K562 (cell line): ENCODE measurements around the gene XPNPEP1. TPM values are rescaled to one million over a fixed set of nuclear protein-coding genes. Genes with fewer than 3 reads are reported as not detected.

Experiments used
- ATAC-seq: fragments of 200-7000 bp; cut with Tn5 transposase; 3 replicates; pipeline ENCODE4 v1.9.1; 2020; ENCODE audit warnings: moderate library complexity
- BruUV-seq: library from RNA; stranded (reverse); fragments of 400-500 nt; replicated peaks from 2 replicates; lab custom pipeline; 2021; lab: Mats Ljungman, UMichigan
- CTCF ChIA-PET: fragments of 300-600 bp; formaldehyde crosslinking; extraction: SDS; loops from one replicate; lab custom pipeline; 2021; ENCODE audit warnings: low intra/inter-chr PET ratio; lab: Yijun Ruan, JAX
- POLR2A ChIA-PET: fragments of 300-600, 350-650 bp; sonication (Branson Sonifier 250); formaldehyde crosslinking; extraction: SDS; loops from one replicate; lab custom pipeline; 2021; ENCODE audit warnings: antibody characterized with exemption, inconsistent platforms; lab: Yijun Ruan, JAX
- DNase-seq, 4 experiments: peaks; one replicate each; pipeline versions ENCODE4 v3.0.0 to v3.0.0-alpha.2; 2011 to 2018; ENCODE audit warnings: low spot score in 3 of 4, mixed read lengths in 3 of 4; ENCODE audit errors: extremely low read depth in 1 of 4
- FAIRE-seq: peaks from 2 replicates; lab custom pipeline; 2011; peaks lifted over from hg19 to GRCh38; lab: Jason Lieb, UNC
- H2AFZ ChIP-seq: 2 replicates; pipeline ENCODE4 v1.6.0; 2011; ENCODE audit warnings: low read depth, low read length, control low read depth, inconsistent platforms
- H3K27ac ChIP-seq: fragments of 200-600 bp; 3 replicates; pipeline ENCODE4 v1.8.0; 2011; ENCODE audit warnings: low read depth, mild to moderate bottlenecking, control low read depth, inconsistent platforms, low read length, moderate library complexity, mixed read lengths; ENCODE audit errors: extremely low read depth
- H3K27me3 ChIP-seq, 2 experiments: fragments of 300-600 bp in 1 of 2; 2 replicates in 1 of 2; 3 replicates in 1 of 2; pipeline versions ENCODE4 v1.6.0 to v1.8.0; 2011; ENCODE audit warnings: inconsistent platforms in 2 of 2, low read length in 2 of 2, mild to moderate bottlenecking in 1 of 2, mixed read lengths in 1 of 2, moderate library complexity in 1 of 2; ENCODE audit not compliant: control insufficient read depth in 2 of 2, insufficient read depth in 2 of 2
- H3K36me3 ChIP-seq: fragments of 300-600 bp; 3 replicates; pipeline ENCODE4 v1.8.0; 2011; ENCODE audit warnings: mild to moderate bottlenecking, low read length, inconsistent platforms; ENCODE audit not compliant: control insufficient read depth, insufficient read depth
- H3K4me1 ChIP-seq, 2 experiments: fragments of 200-600 bp in 1 of 2; replicated peaks in 1 of 2; 2 replicates in 1 of 2; 3 replicates in 1 of 2; pipeline versions ENCODE4 v1.5.1 to v1.8.0; 2011; ENCODE audit warnings: inconsistent platforms in 2 of 2, low read length in 2 of 2, mild to moderate bottlenecking in 1 of 2, mixed read lengths in 1 of 2, moderate library complexity in 1 of 2; ENCODE audit not compliant: control insufficient read depth in 2 of 2, insufficient read depth in 2 of 2
- H3K4me2 ChIP-seq: 2 replicates; pipeline ENCODE4 v1.6.1; 2011; ENCODE audit warnings: low read length, control low read depth, inconsistent platforms, mixed read lengths; ENCODE audit not compliant: insufficient read depth
- H3K4me3 ChIP-seq: fragments of 200-600 bp; sonication (generic), shearing (Covaris generic); 2 replicates; pipeline ENCODE4 v1.5.1; 2016; ENCODE audit warnings: control low read depth, inconsistent platforms
- H3K79me2 ChIP-seq: fragments of 200-600 bp; 3 replicates; pipeline ENCODE4 v1.8.0; 2011; ENCODE audit warnings: low read length, inconsistent platforms; ENCODE audit not compliant: control insufficient read depth, insufficient read depth
- H3K9ac ChIP-seq, 2 experiments: 2 replicates each; pipeline versions ENCODE4 v1.6.0 to v1.6.1; 2011; ENCODE audit warnings: low read depth in 2 of 2, low read length in 2 of 2, control low read depth in 1 of 2, inconsistent platforms in 1 of 2, mild to moderate bottlenecking in 1 of 2, mixed read lengths in 1 of 2; ENCODE audit not compliant: insufficient read depth in 1 of 2
- H3K9me1 ChIP-seq: one replicate; pipeline ENCODE4 v1.6.0; 2011; ENCODE audit warnings: inconsistent platforms, mild to moderate bottlenecking, low read length, moderate library complexity; ENCODE audit not compliant: control insufficient read depth, insufficient read depth
- H3K9me3 ChIP-seq: replicated peaks from 2 replicates; pipeline ENCODE4 v1.5.1; 2011; ENCODE audit warnings: low read depth, low read length, inconsistent platforms; ENCODE audit not compliant: control insufficient read depth, insufficient read depth
- H4K20me1 ChIP-seq: replicated peaks from 2 replicates; pipeline ENCODE4 v1.6.1; 2011; ENCODE audit warnings: low read length, inconsistent platforms, mixed read lengths; ENCODE audit not compliant: control insufficient read depth, insufficient read depth
- BRF2 ChIP-seq: IDR thresholded peaks from 3 replicates; pipeline ENCODE4 v1.6.1; 2011; ENCODE audit warnings: borderline replicate concordance, mild to moderate bottlenecking; ENCODE audit not compliant: insufficient read length, insufficient read depth
- CGGBP1 ChIP-seq: fragments of 250-450 bp; sonication (Bioruptor Pico); IDR thresholded peaks from 2 replicates; pipeline ENCODE4 v1.9.0; 2021; ENCODE audit warnings: mild to moderate bottlenecking
- CTCF ChIP-seq, 3 experiments: IDR thresholded peaks in 2 of 3; conservative IDR thresholded peaks in 1 of 3; 2 replicates each; pipeline ENCODE4 v1.5.1; 2011 to 2012; ENCODE audit warnings: low read length in 3 of 3, mild to moderate bottlenecking in 3 of 3, control low read depth in 2 of 3, improper control_type of control experiment in 1 of 3, inconsistent platforms in 1 of 3, low read depth in 1 of 3, mixed read lengths in 1 of 3, moderate library complexity in 1 of 3; ENCODE audit not compliant: insufficient read depth in 2 of 3
- MCM5 ChIP-seq: fragments of 450-650 bp; IDR thresholded peaks from 2 replicates; pipeline ENCODE4 v1.6.1; 2016; ENCODE audit warnings: low read depth
- PKNOX1 ChIP-seq: fragments of 450-650 bp; IDR thresholded peaks from 2 replicates; pipeline ENCODE4 v1.6.1; 2016
- PTRF ChIP-seq: fragments of 450-650 bp; IDR thresholded peaks from 2 replicates; pipeline ENCODE4 v1.6.1; 2016; ENCODE audit warnings: mild to moderate bottlenecking, missing genetic modification characterization, missing compliant biosample characterization
- XRCC3 ChIP-seq: fragments of 450-650 bp; IDR thresholded peaks from 2 replicates; pipeline ENCODE4 v1.6.1; 2017; ENCODE audit warnings: mild to moderate bottlenecking, moderate library complexity
- ZNF280B ChIP-seq: fragments of 250-450 bp; sonication (Bioruptor Pico); IDR thresholded peaks from 2 replicates; pipeline ENCODE4 v1.5.1; 2021; ENCODE audit warnings: mild to moderate bottlenecking
- ZNF431 ChIP-seq: sonication (generic); formaldehyde crosslinking; IDR thresholded peaks from 2 replicates; pipeline ENCODE4 v1.8.0; 2022; ENCODE audit warnings: mild to moderate bottlenecking, missing genetic modification reagents
- WGBS: fragments of 100-300 bp; shearing (Covaris generic); methylation state at CpG from one replicate; pipeline ENCODE4 v1.1.6; 2016; ENCODE audit warnings: low coverage, mixed read lengths; ENCODE audit not compliant: insufficient coverage; ENCODE audit errors: missing lambda C conversion rate; 5-methylcytosine and 5-hydroxymethylcytosine counted together
- in situ Hi-C: fragments of 300-500 bp; cut with MboI; formaldehyde crosslinking; loops from 4 replicates; pipeline ENCODE4 v1.15.0; 2018; ENCODE audit warnings: inconsistent platforms, mixed read lengths
- intact Hi-C: fragments of 100-400 bp; cut with micrococcal nuclease; formaldehyde crosslinking; loops from 2 replicates; pipeline ENCODE4 v1.14.2; 2022
- polyA plus RNA-seq, 8 experiments: library from polyadenylated mRNA; depleted of rRNA in 4 of 8; stranded (reverse) in 5 of 8; unstranded in 3 of 8; fragments of >200 nt; fragmentation: Nextera tagmentation in 2 of 8; fragmentation: Illumina TruSeq in 1 of 8; extraction: Ambion mirVana in 2 of 8; extraction: Trizol in 1 of 8; gene quantifications; 2 replicates each; pipeline versions ENCODE4 v1.2.1 to v1.2.3, GENCODE V29; 2011 to 2014; ENCODE audit warnings: inconsistent platforms in 1 of 8, missing spikeins in 1 of 8
- total RNA-seq, 7 experiments: library from RNA; depleted of rRNA in 6 of 7; stranded (reverse); fragments of >200 nt in 6 of 7; fragmentation: Illumina TruSeq in 2 of 7; extraction: Trizol in 2 of 7; gene quantifications; 2 replicates each; pipeline versions ENCODE4 v1.2.1 to v1.2.3, GENCODE V29; 2011 to 2021; ENCODE audit warnings: low replicate concordance in 1 of 7

Gene XPNPEP1
- total and polyA plus RNA-seq, 9 of the 15 experiments (the other 6 are each of a cell fraction or from before 2014, with no cell fraction given) = 24.2 to 93.5 (median 40.1) TPM

- Histone ChIP-seq H3K9me1 (no peaks in the 10 kb centered on the region), H3K4me2 (no peak overlapping the region), H3K9ac (no peak overlapping the region), H4K20me1 (no peaks in the 10 kb centered on the region), H3K79me2 (no peaks in the 10 kb centered on the region), H3K36me3 (peaks cover 48% of the 10 kb centered on the region), H3K4me1 (peaks cover 0 to 3% of the 10 kb centered on the region in 2 experiments; a peak in 2 of 5 replicates), H2AFZ (no peak overlapping the region), H3K4me3 (no peak overlapping the region), H3K27ac (no peak overlapping the region), H3K27me3 (no peaks in the 10 kb centered on the region), H3K9me3 (no peaks in the 10 kb centered on the region)
- DNase-seq = no peak
- ChIA-PET POLR2A (no interaction called here), CTCF (no interaction called here)
- intact Hi-C loops = loop anchor here (5.0 kb wide), 1 partner anchor 126 kb away; the partner anchor contains the start of gene ADD3
- ATAC-seq = no peak
- no peak for FAIRE-seq
- WGBS = 69% methylated on average over 6 of the region's 8 CpGs
- BruUV-seq = no TSS peak
- in situ Hi-C loops = loop anchor here (10.0 kb wide), 2 partner anchors 254 to 384 kb away; no protein-coding TSS in a partner anchor
- TF ChIP-seq ZNF431 (CRISPR knock-in tag) (no peak), BRF2 (no peak), XRCC3 (no peak), PTRF (tag) (no peak), CGGBP1 (CRISPR knock-in tag) (no peak), ZNF280B (CRISPR knock-in tag) (no peak), MCM5 (no peak), PKNOX1 (0 out of 2 replicates have a peak, but pooled peaks have one; percentile 9), CTCF (IDR thresholded peaks at IDR 0.05 in 2 of 3, conservative IDR thresholded peaks at IDR 0.05 in 1 of 3; ENCODE audit: insufficient read depth in 2 of 3, low read depth in 1 of 3, low read length in 3 of 3) (no peak)
- TF ChIP-seq, all 486 proteins: peak for 1
Observed at GRCh38 chr10:109880886-109881768, 42.2 kb downstream of the XPNPEP1 start.
